ENCODE measurements around the gene TBL1Y. TPM values are rescaled to one million over a fixed set of nuclear protein-coding genes. Genes with fewer than 3 reads are reported as not detected.
"Not testable (repeated sequence)": the region's sequence is repeated elsewhere in the genome, so short reads cannot be mapped to it uniquely, and the experiment has no call there.

TBL1Y gene
- not detected for total RNA-seq
- polyA plus RNA-seq (ENCODE audit: insufficient read depth, low read depth, low replicate concordance), result 0.54 TPM
- long read RNA-seq, donor 1, result 0 reads
- long read RNA-seq, donor 2, result 0 reads
- long read RNA-seq, donor 3, result 0 reads
- long read RNA-seq, donor 4, result 0 reads
- long read RNA-seq, donor 5, result 0 reads
- long read RNA-seq, donor 6, result 0 reads
- long read RNA-seq, donor 7, result 0 reads
- long read RNA-seq, donor 8, result 0 reads
- long read RNA-seq, donor 9, result 0 reads
- long read RNA-seq, donor 10, partial matches to known transcripts, result 0 of 1 reads
- long read RNA-seq, donor 10, other reads (novel, unspliced or antisense), result 0 of 1 reads

GRCh38 chrY:6910372-6911252 lies at the start of gene TBL1Y:
TBL1Y (plus strand) TSS chrY:6910697; CDS start chrY:7025085, 114,388 bp downstream.
- intact Hi-C loops (cut with DNase I), result no loop called here
- peak within 1 kb of the TSS in 1 of 3 donors; percentile 26 for H3K9ac ChIP-seq (ENCODE audit: low read length in 3 of 3)
- DNase-seq (peak in 2 of 5 donors; percentile 80 to 82), FAIRE-seq (no peak)
- peak within 1 kb of the TSS in 2 of 3 donors; percentile 45 to 59 for H3K4me3 ChIP-seq (ENCODE audit: low read length in 3 of 3)
- H3K4me1 ChIP-seq (ENCODE audit: control insufficient read depth in 2 of 3, insufficient read depth in 2 of 3, low read depth in 1 of 3, low read length in 3 of 3), result no peaks in the 10 kb centered on the region
- peak within 1 kb of the TSS in 1 of 2 donors; percentile 43 for H3K27ac ChIP-seq (ENCODE audit: low read depth in 2 of 2, low read length in 2 of 2)
- TF ChIP-seq, protein P1, sequence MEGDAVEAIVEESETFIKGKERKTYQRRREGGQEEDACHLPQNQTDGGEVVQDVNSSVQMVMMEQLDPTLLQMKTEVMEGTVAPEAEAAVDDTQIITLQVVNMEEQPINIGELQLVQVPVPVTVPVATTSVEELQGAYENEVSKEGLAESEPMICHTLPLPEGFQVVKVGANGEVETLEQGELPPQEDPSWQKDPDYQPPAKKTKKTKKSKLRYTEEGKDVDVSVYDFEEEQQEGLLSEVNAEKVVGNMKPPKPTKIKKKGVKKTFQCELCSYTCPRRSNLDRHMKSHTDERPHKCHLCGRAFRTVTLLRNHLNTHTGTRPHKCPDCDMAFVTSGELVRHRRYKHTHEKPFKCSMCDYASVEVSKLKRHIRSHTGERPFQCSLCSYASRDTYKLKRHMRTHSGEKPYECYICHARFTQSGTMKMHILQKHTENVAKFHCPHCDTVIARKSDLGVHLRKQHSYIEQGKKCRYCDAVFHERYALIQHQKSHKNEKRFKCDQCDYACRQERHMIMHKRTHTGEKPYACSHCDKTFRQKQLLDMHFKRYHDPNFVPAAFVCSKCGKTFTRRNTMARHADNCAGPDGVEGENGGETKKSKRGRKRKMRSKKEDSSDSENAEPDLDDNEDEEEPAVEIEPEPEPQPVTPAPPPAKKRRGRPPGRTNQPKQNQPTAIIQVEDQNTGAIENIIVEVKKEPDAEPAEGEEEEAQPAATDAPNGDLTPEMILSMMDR (IDR thresholded peaks at IDR 0.05; ENCODE audit: borderline replicate concordance, extremely low read depth, insufficient read depth), result no peak
- no peaks in the 10 kb centered on the region for H3K36me3 ChIP-seq (ENCODE audit: control insufficient read depth in 2 of 3, insufficient read depth in 3 of 3, low read length in 3 of 3)
- H3K9me3 ChIP-seq (ENCODE audit: control insufficient read depth in 2 of 3, insufficient read depth in 1 of 3, low read length in 3 of 3), result no peaks in the 10 kb centered on the region
- H3K27me3 ChIP-seq (ENCODE audit: control insufficient read depth, insufficient read depth, low read length), result no peaks in the 10 kb centered on the region

- FAIRE-seq, result no peak
- TF ChIP-seq, protein P1 (IDR thresholded peaks at IDR 0.05; ENCODE audit: borderline replicate concordance, extremely low read depth, insufficient read depth), result no peak
- intact Hi-C loops (cut with DNase I), result no loop called here
Observed at GRCh38 chrY:6894496-6894895, 16.0 kb upstream of the TBL1Y start.

GRCh38 chrY:6895236-6895635 lies 15.3 kb upstream of the TBL1Y start:
- H3K27ac ChIP-seq (ENCODE audit: low read depth in 2 of 2, low read length in 2 of 2), result no peak overlapping the region
- TF ChIP-seq, protein P1 (IDR thresholded peaks at IDR 0.05; ENCODE audit: borderline replicate concordance, extremely low read depth, insufficient read depth), result no peak
- intact Hi-C loops (cut with DNase I), result no loop called here
- FAIRE-seq (no peak), DNase-seq (no peak)
- H3K4me1 ChIP-seq (ENCODE audit: control insufficient read depth in 2 of 3, insufficient read depth in 2 of 3, low read depth in 1 of 3, low read length in 3 of 3), result no peaks in the 10 kb centered on the region
- H3K27me3 ChIP-seq (ENCODE audit: control insufficient read depth, insufficient read depth, low read length), result no peaks in the 10 kb centered on the region
- no peak overlapping the region for H3K9ac ChIP-seq (ENCODE audit: low read length in 3 of 3)
- no peaks in the 10 kb centered on the region for H3K9me3 ChIP-seq (ENCODE audit: control insufficient read depth in 2 of 3, insufficient read depth in 1 of 3, low read length in 3 of 3)
- no peaks in the 10 kb centered on the region for H3K36me3 ChIP-seq (ENCODE audit: control insufficient read depth in 2 of 3, insufficient read depth in 3 of 3, low read length in 3 of 3)
- H3K4me3 ChIP-seq (ENCODE audit: low read length in 3 of 3), result no peak overlapping the region

More at GRCh38 chrY:6894496-6894895, 16.0 kb upstream of the TBL1Y start:
- Histone ChIP-seq H3K9ac (ENCODE audit: low read length in 3 of 3) (no peak overlapping the region), H3K4me1 (ENCODE audit: control insufficient read depth in 2 of 3, insufficient read depth in 2 of 3, low read depth in 1 of 3, low read length in 3 of 3) (no peaks in the 10 kb centered on the region), H3K4me3 (ENCODE audit: low read length in 3 of 3) (no peak overlapping the region), H3K27ac (ENCODE audit: low read depth in 2 of 2, low read length in 2 of 2) (no peak overlapping the region), H3K36me3 (ENCODE audit: control insufficient read depth in 2 of 3, insufficient read depth in 3 of 3, low read length in 3 of 3) (no peaks in the 10 kb centered on the region), H3K27me3 (ENCODE audit: control insufficient read depth, insufficient read depth, low read length) (no peaks in the 10 kb centered on the region), H3K9me3 (ENCODE audit: control insufficient read depth in 2 of 3, insufficient read depth in 1 of 3, low read length in 3 of 3) (no peaks in the 10 kb centered on the region)
- DNase-seq, result no peak

DNA sequence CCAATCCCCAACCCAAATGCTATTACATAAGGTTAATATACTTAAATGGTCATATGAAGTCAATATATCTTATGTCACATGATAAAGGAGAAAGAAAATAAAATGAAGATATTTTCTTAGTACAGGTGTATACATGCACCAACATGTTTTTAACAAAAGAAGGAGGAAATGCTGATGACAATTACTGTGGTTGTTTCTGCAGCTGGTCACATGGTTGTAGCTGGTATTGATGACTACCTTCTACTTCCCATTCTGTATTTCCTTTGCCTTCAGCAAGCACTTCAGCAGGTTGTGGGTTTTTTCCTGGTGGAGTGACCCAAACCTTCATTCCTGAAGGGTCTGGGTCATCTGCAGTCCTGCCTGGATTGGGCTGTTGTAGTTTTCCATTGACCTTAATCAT lies 8.4 kb upstream of the TBL1Y start:
- intact Hi-C loops (cut with DNase I), result not testable (repeated sequence)

More for the DNA sequence above, 8.4 kb upstream of the TBL1Y start:
- H3K4me3 ChIP-seq (ENCODE audit: low read length in 3 of 3); H3K9ac ChIP-seq (ENCODE audit: low read length in 3 of 3); H3K4me1 ChIP-seq (ENCODE audit: control insufficient read depth in 2 of 3, insufficient read depth in 2 of 3, low read depth in 1 of 3, low read length in 3 of 3); FAIRE-seq; DNase-seq; H3K27ac ChIP-seq (ENCODE audit: low read depth in 2 of 2, low read length in 2 of 2); H3K27me3 ChIP-seq (ENCODE audit: control insufficient read depth, insufficient read depth, low read length); H3K36me3 ChIP-seq (ENCODE audit: control insufficient read depth in 2 of 3, insufficient read depth in 3 of 3, low read length in 3 of 3); H3K9me3 ChIP-seq (ENCODE audit: control insufficient read depth in 2 of 3, insufficient read depth in 1 of 3, low read length in 3 of 3): not testable (repeated sequence)

Measured in kidney (tissue), 22 donors.